Measurements from ENCODE around the gene RPL27.
"Not testable (repeated sequence)": the region's sequence is repeated elsewhere in the genome, so short reads cannot be mapped to it uniquely, and the experiment has no call there.

Gene RPL27

DNA sequence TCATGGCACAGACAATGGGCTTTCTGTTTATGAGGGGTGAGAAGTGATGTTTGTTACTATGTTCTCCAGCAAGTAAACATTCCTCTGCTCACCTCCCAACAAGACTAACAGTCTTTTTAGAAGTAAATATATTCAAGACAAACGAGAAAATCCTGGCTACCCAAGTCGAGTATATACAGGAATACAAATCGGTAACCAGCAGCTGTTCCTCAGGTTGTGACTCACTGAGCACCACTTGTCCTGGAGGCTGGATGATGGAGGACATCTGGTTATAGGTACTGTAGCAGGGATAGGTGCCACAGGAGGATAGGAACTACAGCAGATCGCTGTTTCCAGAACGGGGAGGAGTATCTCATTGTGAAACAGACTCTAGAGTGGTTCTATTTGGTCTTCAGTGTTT, 5.3 kb upstream of the RPL27 start:
- in situ Hi-C loops (cut with MboI; ENCODE audit: low sequenced_read_pairs): no loop called here

DNA sequence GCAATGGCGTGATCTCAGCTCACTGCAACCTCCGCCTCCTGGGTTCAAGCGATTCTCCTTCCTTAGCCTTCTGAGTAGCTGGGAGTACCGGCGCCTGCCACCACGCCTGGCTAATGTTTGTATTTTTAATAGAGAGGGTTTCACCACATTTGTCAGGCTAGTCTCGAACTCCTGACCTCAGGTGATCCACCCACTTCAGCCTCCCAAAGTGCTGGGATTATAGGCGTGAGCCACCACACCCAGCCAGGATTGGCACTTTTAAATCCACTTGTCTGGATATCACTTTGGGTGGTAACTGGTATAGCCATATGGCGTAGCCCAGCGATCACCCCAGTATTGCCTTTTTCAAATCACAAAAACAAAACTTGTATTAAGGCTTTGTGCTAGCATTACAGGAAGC, 4.3 kb upstream of the RPL27 start:
- in situ Hi-C loops (cut with MboI; ENCODE audit: low sequenced_read_pairs): not testable (repeated sequence)

DNA sequence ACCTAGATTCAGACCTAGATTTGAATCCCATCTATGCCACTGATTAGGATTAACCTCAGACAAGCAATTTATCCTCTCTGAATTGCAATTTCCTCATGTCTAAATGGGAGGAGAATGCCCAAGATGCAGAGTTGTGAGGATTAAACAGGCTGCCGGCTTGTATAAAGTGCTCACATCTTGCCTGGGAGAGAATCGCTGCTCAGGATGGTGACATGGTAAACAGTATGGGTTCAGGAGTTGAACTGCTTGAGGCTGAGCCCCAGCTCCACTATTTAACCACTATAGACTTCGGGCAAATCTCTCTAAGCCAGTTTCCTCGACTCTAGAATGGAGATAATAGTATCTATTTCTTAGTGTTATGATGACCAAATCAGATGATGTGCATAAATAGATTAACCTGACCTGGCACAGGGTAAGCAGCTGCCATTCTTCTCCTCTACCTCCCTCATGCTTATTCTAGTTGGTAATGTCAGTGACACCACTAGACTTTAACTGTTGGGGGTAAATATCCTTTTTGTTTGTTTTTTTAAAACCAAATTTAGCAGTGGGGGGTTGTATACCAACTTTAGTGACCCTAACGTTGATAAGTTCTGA, 732 bp upstream of the RPL27 start:
- in situ Hi-C loops (cut with MboI; ENCODE audit: low sequenced_read_pairs): no loop called here

DNA sequence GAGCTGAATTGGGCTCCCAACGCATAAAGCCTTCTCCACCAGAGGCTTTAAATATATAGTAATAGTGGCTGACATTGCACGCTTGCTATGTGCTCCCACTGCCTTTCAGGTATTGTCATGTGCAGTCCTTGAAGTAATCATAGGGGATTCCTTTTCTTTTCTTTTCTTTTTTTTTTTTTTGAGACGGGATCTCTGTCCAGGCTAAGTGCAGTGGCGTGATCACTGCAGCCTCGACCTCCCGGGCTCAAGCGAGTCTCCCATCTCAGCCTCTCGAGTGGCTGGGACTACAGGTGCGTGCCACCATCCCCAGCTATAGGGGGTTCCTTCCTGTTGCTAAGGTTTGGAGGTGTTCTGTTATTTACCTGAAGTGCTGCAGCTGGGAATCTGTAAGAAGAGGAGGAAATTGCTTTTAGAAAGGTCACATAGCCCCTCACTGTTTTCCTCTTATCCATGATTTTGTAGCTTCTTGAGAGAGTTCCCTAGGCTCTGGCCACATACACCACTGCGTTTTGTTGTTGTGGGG, 845 bp downstream of the RPL27 start:
- in situ Hi-C loops (cut with MboI; ENCODE audit: low sequenced_read_pairs): no loop called here

DNA sequence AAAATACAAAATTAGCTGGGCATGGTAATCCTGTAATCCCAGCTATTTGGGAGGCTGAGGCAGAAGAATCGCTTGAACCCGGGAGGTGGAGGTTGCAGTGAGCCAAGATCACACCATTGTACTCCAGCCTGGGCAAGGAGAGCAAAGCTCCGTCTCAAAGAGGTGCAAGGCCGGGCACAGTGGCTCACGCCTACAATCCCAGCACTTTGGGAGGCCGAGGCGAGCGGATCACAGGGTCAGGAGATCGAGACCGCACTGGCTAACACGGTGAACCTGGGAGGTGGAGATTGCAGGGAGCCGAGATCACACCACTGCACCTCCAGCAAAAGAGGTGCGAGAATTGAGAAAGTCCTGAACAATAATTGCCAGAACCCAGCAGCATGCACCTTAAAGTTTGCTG, 2.7 kb downstream of the RPL27 start:
- in situ Hi-C loops (cut with MboI; ENCODE audit: low sequenced_read_pairs): not testable (repeated sequence)

DNA sequence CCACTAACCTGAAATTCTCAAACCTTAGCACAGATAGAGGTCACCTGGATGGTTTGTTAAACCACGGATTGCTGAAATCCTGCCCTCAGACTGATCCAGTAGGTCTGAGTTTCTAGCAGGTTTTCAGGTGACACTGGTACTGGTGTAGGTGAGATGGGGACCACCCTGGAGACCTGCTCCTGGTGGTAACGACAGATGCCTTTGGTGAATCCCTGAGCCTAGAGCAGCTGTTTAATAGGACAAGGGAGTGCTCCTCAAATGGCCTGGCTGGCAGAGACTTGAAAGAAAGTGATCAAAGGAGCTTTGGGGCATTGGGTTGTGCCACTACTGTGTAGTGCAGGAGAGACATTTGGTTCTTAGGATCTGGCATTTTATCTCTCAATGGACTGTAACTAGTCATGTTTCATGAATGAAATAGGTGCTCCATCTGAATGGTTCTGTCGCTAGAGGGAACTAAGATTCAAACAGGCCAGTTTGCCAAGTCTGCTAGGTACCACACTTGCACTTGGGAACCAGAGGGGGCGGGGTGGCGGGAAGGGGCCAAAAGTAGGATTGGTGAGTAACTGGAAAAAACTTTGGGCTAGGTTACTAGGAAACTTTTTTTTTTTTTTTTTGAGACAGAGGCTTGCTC, 5.4 kb downstream of the RPL27 start:
- in situ Hi-C loops (cut with MboI; ENCODE audit: low sequenced_read_pairs): no loop called here

DNA sequence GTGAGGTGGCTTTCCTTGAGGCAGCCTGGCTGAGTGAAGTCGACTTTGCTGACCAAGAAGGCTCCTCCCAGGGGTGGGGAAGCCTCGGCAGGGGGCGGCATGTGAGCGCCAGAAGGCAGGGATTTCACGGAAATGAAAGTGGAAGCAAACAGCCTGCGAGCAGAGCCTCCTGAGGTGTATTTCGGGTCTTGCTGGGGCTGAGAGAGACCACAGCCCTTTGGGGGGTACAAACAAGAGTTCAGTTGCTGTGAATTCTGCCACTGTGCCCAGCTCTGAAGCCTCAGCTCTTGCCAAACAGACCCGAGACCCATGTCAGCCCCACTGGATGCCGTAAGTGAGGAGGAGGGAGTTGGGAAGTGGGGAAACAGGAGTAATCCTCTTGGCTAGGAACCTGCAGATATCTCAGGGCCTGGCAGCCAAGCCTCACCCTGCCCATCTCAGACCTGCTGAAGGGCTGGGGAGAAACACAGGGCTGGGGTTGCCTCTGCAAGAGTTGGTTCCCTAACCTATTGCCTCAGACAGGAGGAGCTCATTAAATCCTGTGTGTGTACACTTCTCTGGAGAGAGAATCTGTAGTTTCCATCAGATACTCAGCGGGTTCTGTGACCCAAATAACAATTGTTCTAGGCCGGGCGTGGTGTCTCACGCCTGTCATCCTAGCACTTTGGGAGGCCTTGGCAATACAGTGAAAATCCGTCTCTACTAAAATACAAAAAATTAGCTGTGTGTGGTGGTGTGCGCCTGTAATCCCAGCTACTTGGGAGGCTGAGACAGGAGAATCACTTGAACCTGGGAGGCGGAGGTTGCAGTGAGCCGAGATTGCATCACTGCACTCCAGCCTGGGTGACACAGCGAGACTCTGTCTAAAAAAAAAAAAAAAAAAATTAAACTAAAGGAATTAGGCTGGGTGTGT, 8.7 kb downstream of the RPL27 start, which contains the start of gene IFI35:
TSS of gene IFI35 (plus strand) at position 146 of the 913 bp plus-strand sequence. CDS start at position 310, 164 bp downstream.
- in situ Hi-C loops (cut with MboI; ENCODE audit: low sequenced_read_pairs): no loop called here

DNA sequence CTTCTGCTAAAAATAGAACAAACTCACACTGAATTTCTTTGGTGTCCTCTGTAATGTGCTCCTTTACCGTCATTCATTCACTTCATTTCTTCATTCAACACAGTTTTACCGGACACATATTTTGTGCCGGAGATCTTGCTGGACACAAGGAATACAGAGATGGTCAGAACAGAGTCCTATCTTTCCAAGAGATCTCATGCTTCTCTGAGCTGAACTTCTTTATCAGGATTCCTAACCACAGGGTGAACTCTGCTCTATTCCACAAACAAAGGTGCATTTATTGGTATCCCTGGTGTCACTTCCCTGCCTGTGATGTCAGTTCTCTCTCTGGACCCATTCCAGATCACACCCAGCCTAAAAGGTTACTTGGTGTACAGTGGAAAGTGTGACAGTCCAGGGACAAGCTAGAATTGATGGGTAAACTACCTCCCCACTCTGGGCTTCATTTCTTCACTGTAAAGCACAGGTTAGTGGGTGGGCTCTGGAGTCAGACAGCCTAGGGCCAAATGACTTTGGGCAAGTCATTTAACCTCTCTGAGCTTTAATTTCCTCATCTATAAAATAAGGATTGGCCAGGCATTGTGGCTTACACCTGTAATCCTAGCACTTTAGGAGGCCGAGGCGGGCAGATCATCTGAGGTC, 12.6 kb downstream of the RPL27 start:
- in situ Hi-C loops (cut with MboI; ENCODE audit: low sequenced_read_pairs): no loop called here

DNA sequence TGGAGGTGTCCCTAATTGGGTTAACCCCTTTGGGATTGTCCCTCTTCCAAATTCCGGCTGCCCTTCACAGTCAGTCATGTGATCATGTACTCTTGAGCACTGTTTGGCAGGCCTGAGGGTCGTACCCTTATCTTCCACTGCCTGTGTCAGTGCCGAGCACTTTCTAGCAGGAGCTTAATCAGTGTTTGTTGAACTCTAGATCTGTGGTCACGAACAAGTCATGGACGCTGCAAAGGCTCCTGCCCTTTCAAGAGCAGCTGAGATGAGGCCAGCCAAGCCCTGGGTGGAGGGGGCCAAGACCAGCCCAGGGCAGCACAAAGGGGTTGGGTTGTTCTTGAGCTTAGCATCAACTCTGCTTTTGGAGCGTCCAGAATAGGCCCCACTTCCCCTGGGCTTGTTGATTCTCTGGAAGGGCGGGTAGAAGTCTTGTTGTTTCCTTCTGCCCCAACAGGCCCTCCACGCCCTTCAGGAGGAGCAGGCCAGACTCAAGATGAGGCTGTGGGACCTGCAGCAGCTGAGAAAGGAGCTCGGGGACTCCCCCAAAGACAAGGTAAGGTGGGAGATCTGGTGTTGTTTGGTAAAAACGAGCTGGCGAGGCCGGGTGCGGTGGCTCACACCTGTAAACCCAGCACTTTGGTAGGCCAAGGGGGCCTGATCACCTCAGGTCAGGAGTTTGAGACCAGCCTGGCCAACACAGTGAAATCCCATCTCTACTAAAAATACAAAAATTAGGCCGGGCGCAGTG, 13.7 kb downstream of the RPL27 start:
- in situ Hi-C loops (cut with MboI; ENCODE audit: low sequenced_read_pairs): no loop called here

DNA sequence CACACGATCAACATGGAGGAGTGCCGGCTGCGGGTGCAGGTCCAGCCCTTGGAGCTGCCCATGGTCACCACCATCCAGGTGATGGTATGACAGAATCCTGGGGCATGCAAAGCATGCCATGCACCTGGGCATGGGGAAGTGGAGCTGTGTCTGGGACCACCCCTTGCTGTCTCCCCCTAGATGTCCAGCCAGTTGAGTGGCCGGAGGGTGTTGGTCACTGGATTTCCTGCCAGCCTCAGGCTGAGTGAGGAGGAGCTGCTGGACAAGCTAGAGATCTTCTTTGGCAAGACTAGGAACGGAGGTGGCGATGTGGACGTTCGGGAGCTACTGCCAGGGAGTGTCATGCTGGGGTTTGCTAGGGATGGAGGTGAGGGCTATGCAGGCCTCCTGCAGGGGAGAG, 15.1 kb downstream of the RPL27 start:
- in situ Hi-C loops (cut with MboI; ENCODE audit: low sequenced_read_pairs): no loop called here

DNA sequence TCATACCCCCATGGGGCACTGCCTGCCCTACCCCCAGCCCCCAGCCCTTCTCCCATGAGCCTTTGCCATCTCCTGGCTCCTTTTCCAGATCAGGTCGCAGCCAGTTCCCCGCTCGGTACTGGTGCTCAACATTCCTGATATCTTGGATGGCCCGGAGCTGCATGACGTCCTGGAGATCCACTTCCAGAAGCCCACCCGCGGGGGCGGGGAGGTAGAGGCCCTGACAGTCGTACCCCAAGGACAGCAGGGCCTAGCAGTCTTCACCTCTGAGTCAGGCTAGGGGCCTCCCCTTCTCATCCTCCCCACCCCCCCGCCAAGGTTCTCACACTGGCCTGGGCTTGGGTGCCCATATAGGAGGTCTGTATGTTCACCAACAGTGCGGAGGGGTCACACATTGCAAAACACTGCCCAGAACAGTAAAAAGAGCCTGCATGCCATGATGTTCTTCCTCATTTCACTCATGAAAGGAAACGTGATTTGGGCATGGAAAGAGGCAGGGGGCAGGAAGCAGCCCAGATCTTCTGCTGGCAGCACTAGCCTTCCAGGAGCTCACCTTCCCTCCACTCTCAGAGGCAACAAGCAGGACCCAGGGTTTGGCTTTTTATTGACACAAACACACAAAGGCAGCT, 15.9 kb downstream of the RPL27 start:
- in situ Hi-C loops (cut with MboI; ENCODE audit: low sequenced_read_pairs): no loop called here

DNA sequence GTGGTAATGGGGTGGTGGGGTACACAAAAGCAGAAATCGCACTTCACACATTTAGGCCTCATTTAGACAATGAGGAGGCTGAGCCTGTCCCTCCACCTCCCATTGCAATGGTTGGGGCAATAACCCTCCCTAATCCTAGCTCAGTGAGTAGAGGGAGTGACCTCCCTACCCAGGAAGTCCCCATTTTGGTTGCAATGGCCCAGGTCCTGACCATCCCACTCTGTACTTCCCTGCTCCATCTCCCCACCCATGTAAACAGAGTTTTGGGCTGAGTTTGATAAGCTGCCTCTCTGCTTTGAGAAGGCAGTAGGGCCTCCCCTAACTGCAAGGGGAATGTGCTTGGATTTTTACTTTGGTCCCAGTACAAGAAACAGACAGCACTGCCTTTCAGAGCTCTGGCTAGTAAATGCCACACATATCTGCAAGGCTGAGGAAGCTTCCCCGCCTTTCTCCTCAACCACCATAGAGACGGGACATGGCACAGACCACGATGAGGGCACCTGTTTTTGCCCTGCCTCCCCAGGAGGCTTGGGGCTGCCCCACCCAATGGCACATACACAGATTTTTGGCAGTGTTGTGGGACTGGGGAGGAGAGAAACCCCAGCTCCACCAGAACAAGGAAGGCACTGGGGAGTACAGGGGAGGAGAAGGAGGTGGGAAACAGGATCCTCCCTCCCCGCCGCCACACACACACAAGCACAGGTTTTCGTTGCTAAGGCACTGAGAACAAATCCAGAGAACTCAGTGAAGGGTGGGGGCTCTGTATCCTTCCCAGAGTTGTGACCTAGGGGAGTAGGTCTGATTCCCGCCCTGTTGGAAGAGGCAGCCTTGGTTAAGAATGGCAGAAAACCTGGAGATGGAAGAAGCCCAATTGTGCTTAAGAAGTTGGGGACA, 16.7 kb downstream of the RPL27 start:
- in situ Hi-C loops (cut with MboI; ENCODE audit: low sequenced_read_pairs): no loop called here

DNA sequence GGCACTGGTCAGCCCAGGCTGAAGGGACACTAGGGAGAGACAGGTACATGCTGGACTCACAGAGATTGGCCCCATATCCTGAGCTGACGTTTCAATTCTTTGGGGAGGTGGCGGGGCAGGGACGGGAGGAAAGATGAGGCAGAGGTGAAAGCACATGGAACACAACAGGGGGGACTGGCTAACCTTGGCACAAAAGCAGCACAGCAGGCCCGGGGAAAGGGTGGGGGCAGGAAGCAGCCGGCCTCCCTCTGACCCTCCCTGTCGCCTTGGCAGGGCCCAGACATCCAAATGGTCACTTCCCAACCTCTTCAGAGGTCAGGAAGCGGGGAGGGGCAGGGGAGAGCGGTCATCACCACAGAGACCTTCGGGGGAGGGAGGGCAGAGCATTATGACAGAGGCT, 17.4 kb downstream of the RPL27 start:
- in situ Hi-C loops (cut with MboI; ENCODE audit: low sequenced_read_pairs): no loop called here

DNA sequence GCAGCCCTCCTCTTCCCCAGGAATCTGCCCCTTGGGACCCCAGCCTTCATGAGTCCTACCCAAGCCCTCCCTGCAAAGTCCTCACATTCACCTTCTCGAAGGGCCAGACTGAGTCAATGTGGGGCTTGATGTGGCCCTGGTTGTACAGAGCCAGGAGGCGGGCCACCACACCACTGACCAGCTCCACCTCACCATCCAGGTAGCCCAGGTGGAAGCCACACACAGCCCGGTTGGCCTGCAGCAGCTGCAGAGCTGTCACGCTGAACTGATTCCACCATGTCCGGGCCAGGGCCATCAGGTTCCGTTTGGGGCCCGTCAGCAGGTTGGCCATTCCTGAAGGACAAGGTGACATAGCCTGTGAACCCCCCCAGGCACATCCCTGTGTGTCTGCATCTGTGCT, 18.0 kb downstream of the RPL27 start:
- in situ Hi-C loops (cut with MboI; ENCODE audit: low sequenced_read_pairs): no loop called here

DNA sequence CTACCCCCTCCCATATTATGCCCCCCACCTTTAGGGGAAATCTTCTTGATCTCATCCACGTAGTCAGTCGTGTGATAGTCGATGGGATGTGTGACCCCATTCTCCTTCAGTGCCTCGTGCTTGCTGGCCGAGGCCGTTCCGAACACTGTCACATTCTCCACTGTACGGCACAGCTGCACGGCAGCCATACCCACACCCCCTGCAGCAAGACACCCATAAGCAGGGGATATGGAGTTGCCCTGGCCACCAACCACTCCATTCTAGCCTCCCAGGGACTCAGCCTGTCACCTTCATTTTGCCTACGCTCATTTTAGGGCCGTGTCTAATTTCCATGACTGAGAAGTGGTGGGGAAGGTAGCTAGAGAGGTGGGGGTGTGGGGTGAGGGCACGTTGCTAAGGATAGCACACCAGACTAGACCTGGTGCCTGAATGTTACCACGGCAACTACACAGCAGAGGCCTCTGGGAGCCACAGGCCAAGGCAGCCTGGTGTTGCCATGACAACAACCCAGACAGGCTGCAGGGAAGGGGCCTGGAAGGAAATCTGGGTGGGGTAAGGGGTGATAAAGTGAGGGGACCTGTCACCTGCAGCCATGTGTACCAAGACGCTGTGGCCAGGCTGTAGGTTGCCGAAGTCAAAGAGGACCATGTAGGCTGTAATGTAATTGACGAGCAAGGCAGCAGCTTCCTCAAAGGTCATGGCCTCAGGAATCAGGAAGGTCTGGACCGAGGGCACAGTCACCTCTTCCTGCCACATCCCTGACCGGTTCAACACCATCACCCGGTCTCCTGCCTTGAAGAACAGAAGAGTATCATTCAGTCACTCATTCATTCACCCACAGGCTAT, 20.0 kb downstream of the RPL27 start:
- in situ Hi-C loops (cut with MboI; ENCODE audit: low sequenced_read_pairs): no loop called here

DNA sequence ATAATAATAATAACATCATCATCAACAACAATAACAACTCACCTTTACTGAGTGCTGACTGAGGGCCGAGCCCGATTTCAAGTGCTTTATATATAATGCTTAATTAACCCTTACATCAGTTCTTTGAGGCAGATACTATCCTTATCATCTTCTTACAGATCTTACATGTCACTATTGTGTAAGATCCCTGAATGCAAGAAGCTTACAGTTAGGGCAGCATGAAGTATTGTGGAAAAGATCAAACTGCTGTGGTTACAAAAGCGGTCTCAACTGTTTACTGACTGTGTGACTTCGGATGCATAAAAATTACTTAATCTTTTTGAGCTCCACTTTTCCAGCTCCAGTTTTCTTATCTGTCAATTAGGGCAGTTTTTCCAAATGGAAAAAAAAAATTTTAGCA, 20.7 kb downstream of the RPL27 start:
- in situ Hi-C loops (cut with MboI; ENCODE audit: low sequenced_read_pairs): no loop called here

DNA sequence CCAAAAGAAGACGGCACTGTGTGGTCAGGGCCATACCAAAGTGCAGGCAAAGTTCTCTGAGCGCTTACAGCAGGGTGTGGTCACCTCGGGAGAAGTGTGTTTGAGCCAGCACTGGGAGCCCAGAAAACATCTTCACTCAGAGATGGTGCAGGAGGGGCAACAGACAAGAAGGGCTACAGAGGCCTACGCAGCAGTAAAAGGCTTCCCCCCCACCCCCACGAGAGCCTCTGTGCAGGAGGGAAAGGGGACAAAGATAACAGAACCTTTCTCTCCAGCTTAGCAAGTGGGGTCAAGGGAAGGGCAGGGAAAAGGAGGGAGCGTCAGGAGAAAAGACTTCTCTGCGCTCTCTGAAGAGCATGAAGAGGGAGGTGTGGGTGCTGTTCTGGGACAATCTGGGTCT, 21.2 kb downstream of the RPL27 start:
- in situ Hi-C loops (cut with MboI; ENCODE audit: low sequenced_read_pairs): no loop called here

DNA sequence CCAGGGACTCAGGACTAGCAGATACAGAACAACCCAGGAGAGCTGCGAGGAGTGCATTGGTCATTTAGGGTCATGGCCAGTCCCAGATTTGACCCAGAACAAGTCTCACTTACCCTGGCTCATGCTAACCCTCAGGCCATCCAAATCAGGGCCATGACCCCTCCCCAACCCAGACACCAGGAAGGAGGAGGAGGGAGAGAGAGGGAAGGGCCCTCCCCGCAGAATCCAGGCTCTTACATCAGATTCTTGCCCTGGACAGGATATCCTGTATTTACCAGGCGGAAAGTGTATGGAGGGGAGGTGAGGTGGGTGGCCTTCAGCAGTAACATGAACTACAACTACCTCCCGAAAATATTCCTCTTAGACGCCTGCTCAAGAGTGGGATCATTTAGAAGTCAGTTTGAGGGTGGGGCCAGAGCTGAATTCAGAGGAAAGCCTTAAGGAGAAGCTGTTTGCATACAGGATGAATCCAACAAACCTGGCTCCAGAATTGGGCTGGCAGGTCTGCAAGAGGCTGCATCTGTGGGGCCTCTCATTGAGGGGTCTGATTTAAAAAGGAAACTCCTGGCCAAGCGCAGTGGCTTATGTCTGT, 21.9 kb downstream of the RPL27 start:
- in situ Hi-C loops (cut with MboI; ENCODE audit: low sequenced_read_pairs): no loop called here
